Esophagus muscularis mucosa (tissue), 4 donors: Measurements from ENCODE around the gene CYP2S1.

Experiments used
- CTCF ChIP-seq, 3 experiments: fragments of 200-600 bp in 2 of 3; fragments of 450-650 bp in 1 of 3; sonication (generic) in 2 of 3; IDR thresholded peaks; one replicate each; pipeline ENCODE4 v1.5.1; 2017 to 2019; ENCODE audit warnings: antibody characterized with exemption in 3 of 3, mild to moderate bottlenecking in 2 of 3, moderate library complexity in 1 of 3
- EP300 ChIP-seq: sonication (generic); formaldehyde crosslinking; IDR thresholded peaks from one replicate; pipeline ENCODE4 v1.6.1; 2017; ENCODE audit warnings: antibody characterized with exemption
- POLR2A ChIP-seq: fragments of 450-650 bp; IDR thresholded peaks from one replicate; pipeline ENCODE4 v1.6.1; 2017; ENCODE audit warnings: antibody characterized with exemption, moderate library complexity, mild to moderate bottlenecking, low read depth
- POLR2AphosphoS5 ChIP-seq, 2 donors: sonication (generic); formaldehyde crosslinking; IDR thresholded peaks; one replicate each; pipeline ENCODE4 v1.6.1; 2017; ENCODE audit warnings: antibody characterized with exemption in 2 of 2

DNA sequence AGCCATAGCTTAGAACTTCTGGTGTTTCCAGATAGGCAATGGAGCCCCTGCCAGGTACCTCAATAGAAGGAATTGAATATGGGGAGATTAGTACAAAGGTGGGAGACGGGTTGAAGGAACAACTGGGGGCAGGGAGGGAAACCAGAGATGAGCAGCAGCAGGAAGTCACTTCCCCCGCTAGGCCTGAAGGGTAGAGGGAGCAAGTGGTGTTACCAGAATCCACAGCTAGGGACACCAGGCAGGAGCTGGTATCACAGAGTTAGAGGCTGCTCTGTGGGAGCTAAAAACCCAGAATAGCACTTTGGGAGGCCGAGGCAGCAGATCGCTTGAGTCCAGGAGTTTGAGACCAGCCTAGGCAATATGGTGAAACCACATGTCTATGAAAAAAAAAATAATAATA is 55.9 kb downstream of the CYP2S1 start:
- TF ChIP-seq CTCF (IDR thresholded peaks at IDR 0.05) (no peak), POLR2AphosphoS5 (IDR thresholded peaks at IDR 0.05) (no peak), POLR2A (no peak), EP300 (no peak)
